GM10847 (cell line): ENCODE results near the gene BACE2.

Experiments
- POLR2A ChIP-seq: IDR thresholded peaks from 2 replicates; pipeline ENCODE4 v1.6.1; 2011; ENCODE audit not compliant: insufficient read length; ENCODE audit errors: extremely low read depth

BACE2 gene

DNA sequence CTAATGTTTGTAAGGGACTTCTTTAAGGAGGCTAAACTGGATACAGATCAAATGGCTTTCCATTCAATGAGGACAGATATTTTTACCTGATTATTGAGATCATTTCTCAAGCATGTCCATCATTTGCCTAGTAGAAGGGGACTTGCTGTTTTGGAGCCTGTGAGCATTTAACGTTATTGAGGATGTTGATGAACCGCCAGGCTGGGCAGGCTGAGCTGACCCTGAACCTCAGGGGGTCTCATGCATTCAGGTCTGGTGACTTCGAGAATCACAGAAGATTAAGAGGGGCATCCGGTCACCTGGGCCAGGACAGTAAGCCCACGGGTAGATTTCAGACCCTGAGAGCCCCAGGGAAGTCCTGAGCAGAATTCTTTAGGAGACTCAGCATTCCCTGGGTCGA is 63.1 kb downstream of the BACE2 start:
- TF ChIP-seq POLR2A = no peak

DNA sequence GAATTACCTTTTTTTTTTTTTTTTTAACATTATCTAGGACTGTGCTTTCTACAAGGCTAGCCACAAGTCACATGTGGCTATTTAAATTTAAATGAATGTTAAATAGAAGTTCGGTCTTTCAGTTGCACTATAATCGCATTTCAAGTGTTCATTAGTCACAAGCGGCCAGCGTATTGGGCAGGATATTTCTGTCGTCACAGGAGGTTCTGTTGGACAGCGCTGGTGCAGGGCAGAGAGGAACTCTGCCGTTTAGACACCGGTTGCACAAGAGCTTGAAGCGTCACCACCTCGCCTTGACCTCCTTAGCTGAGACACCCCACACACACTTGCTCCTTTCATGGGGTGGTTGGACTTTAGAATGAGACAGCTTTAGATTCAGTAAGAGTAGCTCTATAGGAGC is 64.1 kb downstream of the BACE2 start:
- no peak for TF ChIP-seq POLR2A

GRCh38 chr21:41233916-41234315 is 66.0 kb downstream of the BACE2 start:
- no peak for TF ChIP-seq POLR2A

DNA sequence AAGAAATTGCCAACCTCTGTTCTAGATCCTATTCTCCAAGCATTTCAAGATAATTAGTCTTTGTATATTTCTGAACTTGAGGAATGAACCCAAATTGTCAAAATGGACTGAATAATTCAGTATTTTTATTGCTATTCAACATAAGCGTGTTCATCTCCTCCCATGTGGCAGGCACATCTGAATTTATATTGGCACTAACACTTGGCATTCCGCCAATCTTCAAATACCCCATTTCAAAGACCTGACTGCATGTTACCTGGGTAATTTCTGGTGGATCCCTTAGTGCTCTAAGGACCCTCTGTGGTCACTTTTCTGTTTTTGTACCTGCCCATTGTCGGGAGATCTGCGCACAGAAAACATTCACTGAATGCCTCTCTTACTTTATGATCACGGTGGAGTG is 66.6 kb downstream of the BACE2 start:
- TF ChIP-seq POLR2A = no peak

GRCh38 chr21:41235201-41235600 is 67.2 kb downstream of the BACE2 start:
- no peak for TF ChIP-seq POLR2A

GRCh38 chr21:41236352-41236973 is 68.5 kb downstream of the BACE2 start:
- TF ChIP-seq POLR2A = no peak

DNA sequence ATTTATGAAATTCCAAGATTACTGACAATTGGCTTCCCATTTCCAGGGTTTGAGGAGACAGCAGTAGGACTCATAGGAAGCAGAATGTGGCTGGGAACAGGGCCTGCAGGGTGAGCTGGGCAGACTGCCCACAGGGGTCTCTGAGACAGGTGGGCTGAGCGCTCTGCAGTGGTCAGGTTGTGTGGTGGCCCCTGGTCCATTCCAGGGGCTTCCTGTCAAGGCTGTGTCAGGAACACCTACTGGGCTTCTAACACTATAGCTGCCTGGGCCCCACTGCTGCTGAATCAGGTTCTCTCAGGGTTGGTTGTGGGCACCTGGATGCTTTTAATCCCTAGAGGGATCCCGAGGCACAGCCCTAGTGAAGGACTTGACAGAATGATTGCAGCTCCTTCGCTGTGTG is 72.1 kb downstream of the BACE2 start:
- no peak for TF ChIP-seq POLR2A

GRCh38 chr21:41241341-41241740 is 73.4 kb downstream of the BACE2 start:
- TF ChIP-seq POLR2A = no peak

DNA sequence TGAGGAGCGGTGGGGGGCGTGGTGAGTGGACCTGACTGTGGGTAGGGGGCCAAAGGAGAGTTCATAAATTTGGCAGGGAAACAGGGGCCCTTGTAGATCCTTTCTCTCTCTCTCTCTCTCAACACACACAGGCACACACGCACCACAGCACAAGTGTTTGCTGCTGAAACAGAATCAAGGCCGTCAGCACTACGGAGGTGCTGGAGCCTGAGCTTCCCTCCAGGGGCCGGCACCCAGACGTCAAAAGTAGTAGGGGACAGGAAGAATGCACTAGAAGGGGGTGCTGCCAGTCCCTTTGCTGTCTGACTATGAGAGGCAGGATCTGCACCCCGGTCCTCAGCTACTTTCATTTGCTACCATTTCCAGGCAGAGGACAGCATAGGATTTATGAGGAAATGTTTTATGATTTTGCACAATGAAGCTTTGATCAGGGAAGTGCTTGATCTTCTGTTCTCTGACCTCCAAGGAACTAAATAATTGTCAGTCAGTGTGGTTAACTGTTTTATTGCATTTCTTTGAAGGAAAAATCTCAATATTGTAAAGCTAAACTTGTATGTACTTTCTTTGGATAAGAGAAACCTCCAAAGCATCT is 74.4 kb downstream of the BACE2 start:
- no peak for TF ChIP-seq POLR2A

DNA sequence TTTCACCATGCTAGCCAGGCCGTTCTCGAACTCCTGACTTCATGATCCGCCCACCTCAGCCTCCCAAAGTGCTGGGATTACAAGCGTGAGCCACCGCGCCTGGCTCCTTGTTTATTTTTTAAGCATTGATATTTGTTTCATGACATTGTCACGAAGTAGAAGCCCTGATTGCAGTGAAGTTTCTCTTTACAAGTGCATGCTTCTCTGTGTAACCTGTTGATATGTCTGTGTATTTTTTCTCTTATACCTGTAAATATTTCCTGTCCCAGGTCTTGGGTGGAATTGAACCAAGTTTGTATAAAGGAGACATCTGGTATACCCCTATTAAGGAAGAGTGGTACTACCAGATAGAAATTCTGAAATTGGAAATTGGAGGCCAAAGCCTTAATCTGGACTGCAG is 75.1 kb downstream of the BACE2 start:
- TF ChIP-seq POLR2A = no peak

GRCh38 chr21:41245509-41246135 is 77.7 kb downstream of the BACE2 start:
- no peak for TF ChIP-seq POLR2A

GRCh38 chr21:41246808-41247207 is 78.8 kb downstream of the BACE2 start:
- no peak for TF ChIP-seq POLR2A

- TF ChIP-seq POLR2A = no peak
Measured at GRCh38 chr21:41247561-41248545, 79.9 kb downstream of the BACE2 start.

DNA sequence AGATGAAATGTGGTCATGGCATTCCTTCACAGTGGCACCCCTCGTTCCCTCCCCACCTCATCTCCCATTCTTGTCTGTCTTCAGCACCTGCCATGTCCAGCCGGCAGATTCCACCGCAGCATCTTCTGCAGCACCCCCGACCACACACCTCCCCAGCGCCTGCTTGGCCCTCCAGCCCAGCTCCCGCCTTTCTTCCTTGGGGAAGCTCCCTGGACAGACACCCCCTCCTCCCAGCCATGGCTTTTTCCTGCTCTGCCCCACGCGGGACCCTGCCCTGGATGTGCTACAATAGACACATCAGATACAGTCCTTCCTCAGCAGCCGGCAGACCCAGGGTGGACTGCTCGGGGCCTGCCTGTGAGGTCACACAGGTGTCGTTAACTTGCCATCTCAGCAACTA is 81.5 kb downstream of the BACE2 start:
- TF ChIP-seq POLR2A = no peak

DNA sequence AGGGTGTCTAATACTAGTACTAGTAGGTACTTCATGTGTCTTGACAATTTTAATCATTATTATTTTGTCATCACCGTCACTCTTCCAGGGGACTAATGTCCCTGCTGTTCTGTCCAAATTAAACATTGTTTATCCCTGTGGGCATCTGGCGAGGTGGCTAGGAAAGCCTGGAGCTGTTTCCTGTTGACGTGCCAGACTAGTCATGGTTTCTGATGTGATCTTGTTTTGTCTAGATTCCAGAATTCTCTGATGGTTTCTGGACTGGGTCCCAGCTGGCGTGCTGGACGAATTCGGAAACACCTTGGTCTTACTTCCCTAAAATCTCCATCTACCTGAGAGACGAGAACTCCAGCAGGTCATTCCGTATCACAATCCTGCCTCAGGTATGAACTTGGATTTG is 82.6 kb downstream of the BACE2 start:
- no peak for TF ChIP-seq POLR2A
